Hematopoietic multipotent progenitor cell treated with erythropoietin and hydrocortisone succinate and interleukin-3 and kit ligand, for 6 days (in vitro differentiated cells): ENCODE measurements around the gene CRELD1.
"Not testable (repeated sequence)": the region's sequence is repeated elsewhere in the genome, so short reads cannot be mapped to it uniquely, and the experiment has no call there.

Source experiments
- DNase-seq: peaks from one replicate; pipeline ENCODE4 v3.0.0-alpha.2; 2015

Gene CRELD1

DNA sequence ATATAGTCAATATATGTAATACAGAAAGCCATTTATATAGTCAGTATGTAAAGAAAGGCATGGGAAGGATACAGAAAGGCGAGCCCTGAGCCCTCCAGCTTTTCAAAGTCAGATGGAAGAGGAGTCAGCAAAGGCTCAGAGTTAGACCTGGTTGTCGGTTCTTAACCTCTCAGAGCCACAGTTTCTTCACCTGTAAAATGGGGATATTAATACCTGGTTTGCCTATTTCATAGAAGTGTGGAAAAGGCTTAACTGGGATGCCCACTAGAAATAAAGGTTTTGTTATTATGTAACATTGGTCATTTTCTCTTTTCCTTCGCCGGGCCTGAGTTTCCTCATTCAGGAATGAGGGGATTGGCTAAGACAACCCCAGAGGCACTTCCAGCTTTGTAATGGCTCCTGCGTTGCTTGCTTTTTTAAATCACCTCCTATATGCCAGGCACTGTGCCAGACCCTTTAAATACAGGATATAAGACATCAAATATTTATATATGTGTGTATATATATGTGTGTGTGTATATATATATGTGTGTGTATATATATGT is 2.4 kb downstream of the CRELD1 start:
- DNase-seq: no peak

DNA sequence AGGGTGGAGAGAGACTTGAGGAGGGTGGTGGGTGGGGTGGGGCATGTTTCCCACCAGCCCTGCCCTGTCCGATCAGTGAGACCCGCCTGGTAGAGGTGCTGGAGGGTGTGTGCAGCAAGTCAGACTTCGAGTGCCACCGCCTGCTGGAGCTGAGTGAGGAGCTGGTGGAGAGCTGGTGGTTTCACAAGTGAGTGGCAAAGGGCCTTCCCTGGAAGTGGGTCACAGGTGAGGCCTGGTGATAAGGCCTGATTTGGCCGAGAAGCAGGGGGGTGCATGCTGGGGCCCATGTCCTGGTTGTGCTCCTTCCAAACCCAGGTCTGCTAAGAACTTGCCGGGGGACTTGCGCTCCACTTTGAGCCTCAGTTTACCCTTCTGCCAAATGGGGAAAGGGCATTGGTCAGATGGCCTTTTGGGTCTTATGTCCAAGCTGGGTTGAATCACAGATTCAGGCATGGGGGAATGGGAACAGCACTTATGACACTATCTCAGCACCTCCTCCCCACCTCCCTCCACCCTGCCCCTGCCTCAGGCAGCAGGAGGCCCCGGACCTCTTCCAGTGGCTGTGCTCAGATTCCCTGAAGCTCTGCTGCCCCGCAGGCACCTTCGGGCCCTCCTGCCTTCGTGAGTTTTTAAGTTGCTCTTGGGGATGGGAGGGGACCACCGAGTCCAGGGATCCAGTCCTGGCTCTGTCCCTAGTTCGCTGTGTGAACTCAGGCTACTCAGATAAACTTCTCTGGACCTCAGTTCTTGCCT is 4.0 kb downstream of the CRELD1 start:
- peak; percentile 57 for DNase-seq

DNA sequence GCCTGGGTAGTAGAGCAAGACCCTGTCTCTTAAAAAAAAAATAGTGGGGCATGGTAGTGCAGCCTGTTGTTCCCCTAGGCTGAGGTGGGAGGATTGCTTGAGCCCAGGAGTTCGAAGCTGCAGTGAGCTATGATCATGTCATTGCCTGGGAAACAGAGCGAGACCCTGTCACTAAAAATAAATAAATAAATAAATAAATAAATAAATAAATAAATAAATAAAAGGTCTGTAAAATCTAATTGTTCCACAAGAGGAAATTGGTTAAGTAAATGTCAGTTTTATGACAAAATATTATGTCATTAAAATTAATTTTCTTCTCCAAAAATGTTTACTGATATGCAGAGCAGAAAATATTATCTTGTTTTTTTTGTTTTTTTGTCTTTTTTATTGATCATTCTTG is 5.3 kb downstream of the CRELD1 start:
- no peak for DNase-seq

- not testable (repeated sequence) for DNase-seq
Measured at GRCh38 chr3:9939906-9940305, 6.3 kb downstream of the CRELD1 start.

DNA sequence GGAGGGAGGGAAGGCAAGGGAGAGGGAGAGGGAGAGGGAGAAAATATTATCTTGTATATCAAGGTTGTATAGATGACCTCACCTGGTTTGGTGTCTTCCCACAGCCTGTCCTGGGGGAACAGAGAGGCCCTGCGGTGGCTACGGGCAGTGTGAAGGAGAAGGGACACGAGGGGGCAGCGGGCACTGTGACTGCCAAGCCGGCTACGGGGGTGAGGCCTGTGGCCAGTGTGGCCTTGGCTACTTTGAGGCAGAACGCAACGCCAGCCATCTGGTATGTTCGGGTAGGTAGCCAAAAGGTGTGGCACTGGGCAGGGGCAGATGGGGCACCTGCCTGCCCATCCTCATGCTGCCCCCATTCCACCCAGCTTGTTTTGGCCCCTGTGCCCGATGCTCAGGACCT is 7.1 kb downstream of the CRELD1 start:
- no peak for DNase-seq

- no peak for DNase-seq
Measured at GRCh38 chr3:9942164-9942563, 8.5 kb downstream of the CRELD1 start.

DNA sequence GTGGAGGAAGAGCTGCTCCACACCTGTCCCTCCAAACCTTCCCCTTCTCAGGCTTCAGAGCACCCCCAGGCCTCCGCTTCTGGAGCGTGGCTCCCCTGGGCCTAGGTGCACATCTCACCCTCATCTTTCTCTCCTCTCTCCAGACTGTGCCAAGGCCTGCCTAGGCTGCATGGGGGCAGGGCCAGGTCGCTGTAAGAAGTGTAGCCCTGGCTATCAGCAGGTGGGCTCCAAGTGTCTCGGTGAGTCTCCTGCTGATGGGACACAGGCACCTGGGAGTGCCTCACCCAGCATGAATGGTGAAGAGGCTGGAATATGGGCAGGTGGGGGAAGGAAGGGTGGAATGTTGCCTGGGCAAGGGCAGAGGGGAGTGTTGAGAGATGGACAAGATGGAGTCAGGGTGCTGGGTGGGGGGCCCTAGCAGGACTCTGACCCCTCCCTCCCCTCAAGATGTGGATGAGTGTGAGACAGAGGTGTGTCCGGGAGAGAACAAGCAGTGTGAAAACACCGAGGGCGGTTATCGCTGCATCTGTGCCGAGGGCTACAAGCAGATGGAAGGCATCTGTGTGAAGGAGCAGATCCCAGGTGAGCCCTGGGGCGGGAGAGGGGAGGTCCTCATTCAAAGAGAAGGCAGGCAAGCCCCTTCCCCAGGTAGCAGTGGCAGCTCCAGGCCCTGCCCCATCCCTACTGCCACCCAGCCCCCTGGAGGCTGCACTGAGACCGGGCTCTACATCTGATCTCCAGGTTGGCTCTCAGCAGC is 9.5 kb downstream of the CRELD1 start:
- no peak for DNase-seq

- no peak for DNase-seq
Measured at GRCh38 chr3:9944271-9944670, 10.6 kb downstream of the CRELD1 start.

- DNase-seq: no peak
Measured at GRCh38 chr3:9945358-9945757, 11.7 kb downstream of the CRELD1 start.

- peak; percentile 86 for DNase-seq
Measured at GRCh38 chr3:9946112-9947024, 12.7 kb downstream of the CRELD1 start.

- DNase-seq: no peak
Measured at GRCh38 chr3:9947025-9947995, 13.7 kb downstream of the CRELD1 start.

- DNase-seq: no peak
Measured at GRCh38 chr3:9948586-9948985, 15.0 kb downstream of the CRELD1 start.

DNA sequence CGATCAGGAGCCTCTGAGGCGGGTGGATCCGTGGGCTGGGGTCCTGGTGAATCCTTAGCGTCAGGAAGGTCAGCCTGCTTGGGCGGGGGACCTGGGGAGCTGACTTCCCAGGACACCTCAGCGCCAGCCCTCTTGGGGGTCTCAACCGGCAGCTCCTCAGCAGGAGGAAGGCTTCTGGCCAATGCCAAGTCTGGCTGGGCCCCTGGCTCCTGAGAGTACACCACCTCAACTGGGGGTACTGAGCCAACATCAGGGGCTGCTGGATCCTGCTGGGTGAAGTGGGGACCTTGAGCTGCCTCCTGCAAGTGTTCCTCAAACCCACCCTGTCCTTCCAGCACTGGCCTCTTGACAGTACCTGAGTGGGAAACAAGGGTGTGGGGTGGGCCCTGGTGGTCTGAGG is 15.5 kb downstream of the CRELD1 start:
- no peak for DNase-seq

DNA sequence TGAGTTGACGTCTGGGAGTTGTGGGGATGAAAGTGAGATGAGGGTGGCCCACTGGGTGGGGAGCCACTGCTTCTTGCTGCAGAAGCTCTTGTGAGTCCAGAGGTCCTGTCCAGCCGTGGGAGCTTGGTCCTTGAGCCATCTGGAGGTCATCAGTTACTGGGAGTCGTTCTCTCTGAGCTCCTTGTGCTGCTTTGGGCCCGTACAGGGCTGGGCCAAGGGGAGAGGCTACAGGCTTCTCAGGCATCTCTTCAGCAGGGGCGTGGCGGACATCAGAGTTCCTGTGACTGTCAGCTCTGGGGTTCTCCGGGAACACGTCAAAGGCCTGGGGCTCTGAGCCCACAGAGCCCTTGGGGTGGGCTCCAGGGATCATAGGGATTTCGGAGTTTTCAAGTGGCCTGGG is 16.0 kb downstream of the CRELD1 start:
- DNase-seq: no peak

DNA sequence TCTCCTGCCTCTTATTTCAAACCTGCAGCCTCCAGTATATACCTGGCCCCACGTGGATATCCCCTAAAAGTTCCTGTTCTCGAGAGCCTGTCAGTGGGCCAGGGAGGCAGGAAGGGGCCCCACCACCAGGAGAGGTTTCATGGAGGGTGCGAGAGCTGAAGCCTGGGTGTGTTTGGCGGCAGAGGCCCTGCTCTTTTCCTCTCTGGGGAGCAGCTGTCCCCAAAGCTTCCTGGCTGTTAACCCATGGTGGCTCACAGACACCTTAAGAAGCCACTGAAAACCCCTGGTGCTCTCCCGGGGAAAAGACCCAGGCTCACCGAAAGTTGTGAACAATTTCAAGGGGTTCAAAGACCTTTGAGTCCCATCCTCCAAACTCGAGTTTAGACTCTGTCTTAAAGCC is 17.5 kb downstream of the CRELD1 start:
- no peak for DNase-seq

- no peak for DNase-seq
Measured at GRCh38 chr3:9951598-9951961, 17.9 kb downstream of the CRELD1 start.

DNA sequence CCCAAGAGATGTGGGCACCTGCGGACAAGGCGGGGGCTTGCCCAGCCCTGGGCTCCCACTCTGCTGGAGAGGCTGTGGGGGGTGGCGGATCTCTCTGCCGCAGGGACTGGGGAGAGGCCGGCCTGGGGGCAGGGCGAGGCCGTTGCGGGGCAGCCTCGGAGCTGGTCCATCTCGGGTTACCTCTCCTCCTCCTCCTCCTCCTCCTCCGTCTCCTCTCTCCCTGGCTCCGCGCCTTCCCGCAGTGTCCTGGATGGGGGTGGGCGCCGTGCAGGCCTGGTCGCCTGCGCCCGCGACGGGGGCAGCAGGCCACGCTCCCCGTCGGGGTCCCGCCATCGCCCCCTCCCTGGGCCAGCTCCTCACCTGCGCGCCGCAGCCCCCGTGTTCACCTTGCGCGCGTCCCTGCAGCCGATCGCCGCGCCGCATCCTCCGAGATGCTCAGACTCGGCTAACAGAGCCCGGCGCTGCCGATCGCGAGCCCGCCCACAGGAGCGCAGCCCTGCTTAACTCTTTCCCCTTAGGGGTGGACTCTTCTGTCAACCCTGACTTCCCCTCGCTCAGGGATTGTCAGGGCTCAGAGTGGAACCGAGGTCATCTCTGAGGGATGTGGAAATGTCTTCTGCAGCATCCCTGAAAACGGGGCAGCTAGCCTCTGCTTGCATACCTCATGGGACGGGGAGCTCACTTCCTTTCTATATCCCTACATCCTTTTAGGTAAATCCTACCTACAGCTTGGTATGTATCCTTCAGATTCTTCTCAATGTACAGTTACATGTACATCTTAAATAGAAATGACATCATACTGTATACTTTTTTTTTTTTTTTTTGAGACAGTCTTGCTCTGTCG is 18.6 kb downstream of the CRELD1 start, which contains the start of gene PRRT3:
Gene PRRT3 (minus strand): TSS at position 447 of the 844 bp plus-strand sequence. CDS start 2,293 bp downstream, outside the sequence.
- DNase-seq: peak; percentile 59

DNA sequence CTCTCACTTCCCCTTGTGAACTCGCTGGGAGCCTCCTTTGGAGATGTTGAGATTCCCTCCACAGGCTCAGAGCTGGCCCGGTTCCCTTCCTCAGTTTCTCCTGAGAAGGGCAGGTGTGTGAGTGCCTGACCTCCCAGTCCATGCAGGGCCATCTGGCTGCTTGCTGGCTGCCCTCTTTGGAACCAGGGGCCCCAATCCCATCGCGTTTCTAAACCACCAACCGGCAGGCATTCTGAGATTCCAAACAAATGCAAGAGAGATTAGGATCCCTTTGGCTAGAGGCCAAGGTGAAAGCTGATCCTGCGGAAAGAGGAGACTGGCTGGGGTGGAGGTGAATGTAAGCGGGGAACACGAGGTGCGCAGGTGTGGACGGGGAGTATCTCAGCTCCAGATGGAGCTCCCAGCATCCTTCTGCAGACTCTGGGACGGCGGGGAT is 21.5 kb downstream of the CRELD1 start:
- DNase-seq: no peak

DNA sequence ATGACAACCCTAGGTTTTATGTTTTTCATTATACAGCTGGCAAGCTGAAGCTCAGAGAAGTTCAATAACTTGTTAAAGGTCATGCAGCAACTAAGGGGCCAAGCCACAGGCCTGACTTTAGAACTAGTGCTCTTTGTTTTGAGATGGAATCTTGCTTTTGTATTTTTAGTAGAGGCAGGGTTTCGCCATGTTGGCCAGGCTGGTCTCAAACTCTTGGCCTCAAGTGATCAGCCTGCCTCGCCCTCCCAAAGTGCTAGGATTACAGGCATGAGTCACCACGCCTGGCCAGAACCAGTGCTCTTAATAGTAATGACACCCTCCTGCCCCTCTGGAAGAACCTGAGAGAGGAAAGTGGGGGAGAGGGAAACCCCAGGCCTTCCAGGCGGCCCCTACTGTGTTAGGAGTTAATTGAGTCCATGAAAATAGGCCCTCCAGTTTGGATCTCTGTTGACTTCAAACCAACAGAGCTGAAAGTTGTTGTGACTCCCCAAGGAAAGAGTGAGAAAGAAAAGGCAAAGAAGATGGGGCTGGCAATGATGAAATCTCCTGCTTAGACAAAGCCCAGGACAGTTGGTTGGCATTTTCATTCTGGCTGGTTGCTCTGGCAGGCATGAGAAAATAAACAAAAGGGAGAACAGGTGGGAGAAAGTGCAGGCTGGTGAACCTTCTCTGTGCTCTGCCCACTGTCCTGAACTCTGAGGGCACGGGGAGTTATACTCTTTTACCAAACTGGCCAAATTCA is 22.1 kb downstream of the CRELD1 start:
- no peak for DNase-seq

DNA sequence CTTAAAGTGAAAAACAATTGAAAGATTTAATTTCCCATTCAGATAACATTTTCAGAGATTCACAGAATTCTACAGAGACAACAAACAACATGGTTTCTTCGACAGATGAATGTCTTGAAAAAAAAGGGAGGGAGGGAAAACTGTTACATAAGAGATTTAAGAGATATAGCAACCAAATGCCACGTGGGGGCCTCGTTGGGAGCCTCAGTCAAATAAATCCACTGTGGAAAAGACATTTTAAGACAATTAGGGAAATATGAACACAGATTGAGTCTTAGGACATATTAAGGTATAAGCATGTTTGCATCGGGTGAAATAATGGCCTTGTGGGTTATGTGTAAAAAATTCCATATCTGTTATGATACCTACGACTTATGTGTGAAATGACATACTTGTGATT is 23.6 kb downstream of the CRELD1 start:
- DNase-seq: peak; percentile 51
